ENCODE results near the gene CDH2.

CDH2 gene

GRCh38 chr18:28167835-28168349 is 9.0 kb downstream of the CDH2 start:
- DNase-seq = no peak

DNA sequence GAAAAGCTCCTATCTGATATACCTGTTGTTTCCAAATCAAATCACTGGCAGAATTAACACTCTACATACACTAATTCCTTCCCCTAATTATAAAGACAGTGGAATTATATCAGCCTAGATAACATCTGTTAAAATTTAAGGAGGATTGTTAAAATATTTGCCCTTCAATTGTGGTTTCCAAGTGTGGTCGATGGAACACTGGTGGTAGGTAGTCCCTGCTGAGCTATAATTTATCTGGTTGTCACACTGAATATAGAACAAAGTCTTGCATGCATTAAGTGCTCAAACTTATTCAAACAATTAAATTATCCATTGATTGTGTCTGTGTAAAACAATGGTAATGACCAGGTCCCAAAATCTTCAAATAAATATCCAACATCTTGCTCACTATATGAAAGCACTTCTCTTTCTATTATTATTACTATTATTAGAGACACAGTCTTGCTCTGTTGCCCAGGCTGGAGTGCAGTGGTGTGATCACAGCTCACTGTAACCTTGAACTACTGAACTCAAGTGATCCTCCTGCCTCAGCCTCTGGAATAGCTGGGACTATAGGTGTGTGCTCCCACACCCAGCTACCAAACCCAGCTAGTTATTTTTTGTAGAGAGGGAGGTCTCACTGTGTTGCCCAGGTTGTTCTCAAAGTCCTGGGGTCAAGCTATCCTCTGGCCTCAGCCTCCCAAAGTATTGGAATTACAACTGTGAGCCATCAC is 12.0 kb downstream of the CDH2 start:
- DNase-seq = no peak

- no peak for DNase-seq
These were observed 13.6 kb downstream of the CDH2 start for GRCh38 chr18:28163201-28163775.

DNA sequence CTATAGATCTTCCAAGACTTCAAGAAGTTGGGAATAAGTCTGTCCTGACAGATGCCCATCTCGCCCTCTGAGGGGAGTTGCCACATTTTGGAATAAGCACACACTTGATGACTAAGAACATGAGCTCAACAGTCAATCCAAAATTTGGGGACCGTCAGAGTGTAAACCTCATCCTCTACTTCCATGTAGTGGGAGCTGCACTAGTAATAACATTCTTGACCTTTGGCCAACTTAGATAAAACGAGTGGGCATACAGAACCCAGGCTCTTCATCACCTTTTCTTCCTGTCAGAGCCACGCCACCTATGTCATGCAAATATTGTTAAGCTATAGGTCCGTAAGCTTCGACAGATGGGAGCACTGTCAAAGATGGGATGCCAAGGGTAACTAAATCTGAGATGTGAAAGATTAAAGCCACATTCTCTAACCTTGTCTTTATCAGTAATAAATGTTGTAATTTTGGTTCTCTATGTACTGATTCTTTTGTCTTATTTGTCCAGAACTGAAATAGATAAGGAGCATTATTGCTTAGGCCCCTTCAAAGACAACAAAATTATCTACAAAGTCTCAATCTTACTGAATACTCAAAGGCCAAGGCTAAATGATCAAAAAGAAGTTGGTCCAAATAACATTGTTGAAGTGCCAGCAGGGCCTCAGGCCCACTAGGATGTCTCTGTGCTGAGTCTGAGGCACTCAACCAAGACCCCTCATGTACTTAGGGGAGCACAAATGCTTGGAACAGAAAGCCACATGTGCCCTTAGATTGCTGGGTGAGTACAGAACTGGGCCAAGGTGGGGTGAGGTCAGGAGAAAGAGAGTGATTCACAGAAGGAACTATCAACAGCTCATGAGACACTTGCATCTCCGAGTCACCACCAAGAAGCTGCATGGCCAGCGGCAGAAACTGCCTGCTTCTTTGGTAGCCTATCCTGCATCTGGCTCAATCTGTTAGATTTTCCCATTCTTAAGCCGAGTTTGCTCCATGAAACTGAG is 15.0 kb downstream of the CDH2 start:
- no peak for DNase-seq

DNA sequence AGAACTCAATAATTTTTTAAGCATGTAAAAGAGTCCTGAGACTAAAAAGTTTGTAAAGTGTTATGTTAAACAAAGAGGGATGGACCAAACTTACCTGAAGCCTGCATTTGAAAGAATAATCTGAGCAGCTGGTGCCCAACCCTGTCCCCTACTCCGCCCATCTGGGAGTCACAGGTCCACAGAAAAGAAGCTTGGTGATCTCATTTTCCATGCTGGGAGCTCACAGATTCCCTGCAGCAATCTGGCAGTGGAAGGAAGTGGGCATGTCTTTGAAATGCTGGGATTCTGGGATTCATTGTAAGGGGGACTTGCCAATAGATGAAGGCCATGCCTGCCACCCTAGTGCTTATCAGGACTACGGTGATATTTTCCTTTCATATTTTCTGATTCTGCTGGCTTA is 17.9 kb downstream of the CDH2 start:
- DNase-seq = peak; percentile 56

GRCh38 chr18:28158083-28158581 is 18.8 kb downstream of the CDH2 start:
- peak; percentile 14 for DNase-seq

DNA sequence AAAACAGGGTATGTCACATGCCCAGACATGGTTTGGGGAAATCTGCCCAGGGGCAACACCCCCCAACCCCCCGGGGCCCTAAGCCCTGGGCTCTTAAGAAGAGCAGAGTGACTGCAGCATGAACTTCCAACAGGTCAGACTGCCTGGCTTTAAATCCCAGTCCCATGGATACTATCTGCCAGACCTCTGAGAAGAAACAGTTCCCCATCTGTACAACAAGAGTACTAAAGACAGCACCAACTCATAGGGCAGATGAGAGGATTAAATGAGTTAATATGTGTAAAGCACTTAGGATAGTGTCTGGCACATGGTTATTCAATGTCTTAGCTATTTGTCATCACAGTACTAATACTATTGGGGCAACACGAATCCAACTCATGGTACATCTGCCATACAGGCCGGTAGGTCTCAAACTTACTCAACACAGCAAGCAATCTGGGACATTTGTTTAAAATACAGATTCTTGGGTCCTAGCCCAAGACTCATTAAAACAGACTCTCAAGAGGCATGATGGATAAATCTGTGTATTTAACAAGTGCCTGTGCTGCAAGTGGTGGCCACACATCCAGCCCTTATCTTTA is 23.4 kb downstream of the CDH2 start:
- no peak for DNase-seq

DNA sequence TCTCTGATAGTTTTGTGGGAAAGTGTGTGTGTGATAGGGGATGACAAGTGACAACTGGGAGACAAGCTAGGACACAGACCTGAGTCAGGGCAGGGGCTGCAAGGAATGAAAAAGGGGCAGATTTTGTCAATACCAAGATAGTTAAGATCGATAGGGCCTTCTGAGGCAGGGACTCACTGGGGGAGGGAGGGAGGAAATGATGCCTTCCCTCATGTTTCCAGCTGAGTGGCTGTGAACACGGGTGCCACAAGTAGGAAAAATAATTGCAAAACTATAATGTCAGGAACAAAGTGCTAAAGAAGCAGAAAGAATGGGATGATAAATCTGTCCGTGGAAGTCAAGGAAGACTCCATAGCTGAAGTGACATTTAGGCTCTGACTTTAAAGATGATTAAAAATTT is 24.2 kb downstream of the CDH2 start:
- DNase-seq = no peak

DNA sequence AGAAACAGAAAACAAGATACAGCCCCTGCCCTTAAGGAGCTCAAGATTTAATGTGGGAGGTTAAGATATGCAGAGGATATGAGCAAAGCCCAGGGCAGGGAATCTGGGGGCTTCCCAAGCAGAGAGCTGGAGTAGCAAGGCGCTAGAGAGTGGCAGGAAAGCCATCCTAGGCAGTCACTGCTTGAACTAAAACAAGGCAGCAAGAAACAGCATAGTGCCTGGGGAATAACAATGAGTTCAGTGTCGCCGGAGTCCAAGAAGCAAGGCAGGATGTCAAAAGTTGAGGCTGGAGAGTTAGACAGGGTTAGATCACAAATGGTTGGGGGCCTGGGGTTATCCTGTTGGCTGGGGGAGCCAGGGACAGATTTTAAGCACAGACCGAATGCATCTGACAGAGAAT is 24.6 kb downstream of the CDH2 start:
- DNase-seq = no peak

DNA sequence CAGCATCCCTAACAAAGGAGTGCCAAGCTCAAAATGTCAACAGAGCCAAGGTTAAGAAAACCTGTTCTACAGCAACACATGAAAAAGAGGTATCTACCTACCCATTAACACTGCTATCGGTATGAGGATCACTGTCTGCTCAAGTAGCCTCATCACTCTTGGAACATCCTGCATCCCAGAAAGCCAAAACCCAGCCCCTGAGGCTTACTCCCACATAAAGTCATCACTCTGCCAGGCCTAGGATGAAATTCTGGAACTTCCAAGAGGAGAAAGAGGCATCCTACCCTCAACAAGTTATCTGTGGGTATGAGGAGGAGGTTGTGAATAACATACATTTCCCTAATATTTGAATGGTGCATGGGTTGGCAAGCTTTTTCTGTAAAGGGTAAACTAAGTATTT is 25.5 kb downstream of the CDH2 start:
- peak; percentile 79 for DNase-seq

DNA sequence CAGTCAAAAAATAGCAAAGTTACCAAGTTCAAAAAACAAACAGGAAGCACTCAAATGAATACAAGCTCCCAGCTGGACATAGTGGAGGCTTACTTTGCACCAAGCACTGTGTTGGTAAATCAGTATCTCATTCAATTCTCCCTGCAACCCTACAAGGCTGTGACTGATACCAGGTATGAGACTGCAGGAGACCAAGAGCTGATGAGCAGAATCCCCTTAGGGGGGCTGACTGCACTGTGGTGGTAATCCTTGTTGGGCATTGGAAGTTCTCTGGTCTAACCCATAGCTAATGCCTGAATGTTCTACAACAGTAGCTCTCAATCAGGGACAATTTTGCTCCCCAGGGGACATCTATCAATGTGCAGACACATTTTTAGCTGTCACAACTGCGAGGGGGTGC is 26.0 kb downstream of the CDH2 start:
- DNase-seq = no peak

- DNase-seq = no peak
These were observed 27.0 kb downstream of the CDH2 start for GRCh38 chr18:28149810-28150420.

DNA sequence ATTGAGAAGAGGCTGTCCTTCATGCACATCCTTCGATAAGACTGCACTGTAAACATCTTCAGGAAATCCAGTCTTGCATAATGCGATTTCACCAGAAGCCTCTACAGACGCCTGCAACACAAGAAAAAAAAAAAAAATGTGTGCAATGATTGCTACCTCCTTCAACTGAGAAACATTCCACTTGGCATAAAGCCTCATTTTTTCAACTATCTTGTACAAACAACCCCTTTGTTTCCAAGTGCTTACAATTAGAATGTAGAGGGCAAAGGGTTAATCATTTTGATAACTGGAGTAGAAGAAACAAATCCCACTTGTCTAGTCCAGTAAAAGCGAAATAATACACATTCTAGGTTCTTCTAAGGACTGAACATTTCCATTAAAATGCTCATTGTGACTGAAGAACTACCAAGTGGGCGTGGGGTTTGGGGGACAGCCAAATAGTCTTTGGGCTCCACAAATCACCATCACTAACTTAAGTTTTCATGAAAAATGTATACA is 29.2 kb downstream of the CDH2 start:
- DNase-seq = peak; percentile 45

- DNase-seq = no peak
These were observed 33.2 kb downstream of the CDH2 start for GRCh38 chr18:28143725-28144124.

DNA sequence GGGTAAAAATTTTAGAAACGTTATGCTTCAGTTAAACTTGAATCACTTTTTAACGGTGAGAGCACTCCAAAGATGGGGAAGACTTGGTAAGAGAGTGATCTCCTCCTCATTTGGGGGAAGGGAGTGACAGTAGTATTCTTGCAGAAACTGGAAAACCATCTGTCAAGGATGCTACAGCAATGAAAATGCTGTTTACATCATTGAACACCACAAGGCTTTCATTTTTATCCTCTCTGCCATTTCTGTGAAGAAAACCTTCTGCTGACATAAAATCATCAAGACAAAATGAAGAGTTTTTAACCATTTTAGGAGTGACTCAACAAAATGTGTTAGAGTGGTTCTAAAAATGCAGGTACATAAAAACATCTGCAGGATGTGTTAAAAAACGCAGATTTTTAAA is 38.1 kb downstream of the CDH2 start:
- no peak for DNase-seq

DNA sequence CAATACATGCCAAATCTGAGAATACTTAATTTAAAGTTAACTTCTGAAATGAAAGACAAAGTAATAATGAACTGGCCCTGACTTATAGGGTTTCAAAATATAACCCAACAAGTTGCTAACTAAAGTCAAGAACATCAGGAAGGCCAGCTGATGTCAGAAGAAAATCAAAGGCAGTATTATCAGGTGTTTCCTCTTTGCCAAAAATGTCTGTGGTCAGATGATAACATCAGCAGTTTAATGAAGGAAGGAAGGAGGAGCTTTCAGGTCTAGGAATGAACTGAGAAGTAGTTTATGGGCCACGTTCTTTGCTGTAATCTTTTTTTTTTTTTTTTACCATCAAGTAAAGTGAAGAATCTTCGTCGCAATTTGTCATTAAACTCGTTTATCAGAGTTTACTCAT is 40.9 kb downstream of the CDH2 start:
- DNase-seq = no peak

DNA sequence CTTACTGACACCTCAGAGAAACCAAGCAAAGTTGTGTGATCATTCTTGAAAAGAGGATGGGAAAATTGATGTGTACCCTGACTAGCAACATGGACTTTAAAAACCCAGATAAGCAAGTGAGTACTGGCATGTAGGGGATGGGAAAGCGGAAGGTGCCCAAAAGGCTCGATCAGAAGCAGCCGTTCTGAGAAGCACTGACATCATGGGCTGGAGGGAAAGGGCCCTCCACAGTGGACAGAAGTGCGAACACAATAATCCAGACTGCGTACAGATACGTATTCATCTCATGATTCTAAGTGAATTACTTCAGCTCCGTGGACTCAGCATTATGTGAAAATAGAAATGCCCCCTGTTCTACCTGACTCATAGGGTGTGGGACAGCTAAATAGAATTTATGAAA is 42.2 kb downstream of the CDH2 start:
- no peak for DNase-seq

GRCh38 chr18:28132084-28132483 is 44.8 kb downstream of the CDH2 start:
- DNase-seq = no peak

GRCh38 chr18:28128659-28128980 is 48.3 kb downstream of the CDH2 start:
- no peak for DNase-seq

- no peak for DNase-seq
These were observed 48.9 kb downstream of the CDH2 start for GRCh38 chr18:28127763-28128658.

GRCh38 chr18:28127228-28127627 is 49.7 kb downstream of the CDH2 start:
- no peak for DNase-seq
